GM19099 (cell line): ENCODE measurements around the gene EPS8L1.

Experiments
- POLR2A ChIP-seq: IDR thresholded peaks from 3 replicates; pipeline ENCODE4 v1.6.1; 2011; ENCODE audit warnings: low read depth; ENCODE audit not compliant: insufficient read length; ENCODE audit errors: extremely low read depth

Gene EPS8L1

DNA sequence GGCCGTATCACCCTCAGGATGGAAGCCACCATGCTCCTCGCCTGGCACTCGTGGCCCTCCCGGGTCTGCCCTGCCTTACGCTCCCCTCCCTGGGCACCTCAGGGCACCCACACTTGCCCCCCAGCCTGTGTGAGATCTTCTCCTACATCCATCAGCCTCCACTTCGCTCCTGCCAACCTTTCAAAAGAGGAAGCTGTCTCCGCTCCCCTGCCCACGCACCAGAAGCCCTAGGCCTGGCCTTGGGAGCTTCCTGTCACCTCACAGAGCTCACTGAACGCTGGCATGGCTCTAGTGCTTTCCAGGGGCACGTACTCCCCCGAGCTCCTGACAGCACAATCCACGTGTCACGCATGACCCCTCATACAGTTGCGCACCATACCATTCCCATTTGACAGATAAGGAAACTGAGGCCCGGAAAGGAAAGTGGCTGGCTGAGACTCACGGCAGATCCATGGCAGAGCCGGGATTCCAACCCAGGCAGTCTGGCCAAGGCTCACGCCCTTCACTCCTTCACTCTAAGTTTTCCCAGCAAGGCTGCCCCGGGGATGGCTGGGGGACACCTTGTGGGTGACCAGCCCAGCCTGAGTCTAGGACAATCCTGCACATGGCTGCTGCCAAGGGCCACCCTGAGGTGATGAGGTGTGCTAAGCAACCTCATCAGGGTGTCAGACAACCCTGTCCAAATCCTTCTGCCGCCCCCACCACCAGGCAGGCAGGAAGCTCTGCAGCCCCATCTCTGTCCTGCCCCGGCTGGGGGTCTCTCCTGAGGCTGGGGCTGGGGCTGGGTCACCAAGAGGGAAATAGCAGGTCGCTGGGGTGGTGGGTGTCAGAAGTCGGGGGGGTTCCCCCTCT is 22.4 kb downstream of the EPS8L1 start:
- no peak for TF ChIP-seq POLR2A

DNA sequence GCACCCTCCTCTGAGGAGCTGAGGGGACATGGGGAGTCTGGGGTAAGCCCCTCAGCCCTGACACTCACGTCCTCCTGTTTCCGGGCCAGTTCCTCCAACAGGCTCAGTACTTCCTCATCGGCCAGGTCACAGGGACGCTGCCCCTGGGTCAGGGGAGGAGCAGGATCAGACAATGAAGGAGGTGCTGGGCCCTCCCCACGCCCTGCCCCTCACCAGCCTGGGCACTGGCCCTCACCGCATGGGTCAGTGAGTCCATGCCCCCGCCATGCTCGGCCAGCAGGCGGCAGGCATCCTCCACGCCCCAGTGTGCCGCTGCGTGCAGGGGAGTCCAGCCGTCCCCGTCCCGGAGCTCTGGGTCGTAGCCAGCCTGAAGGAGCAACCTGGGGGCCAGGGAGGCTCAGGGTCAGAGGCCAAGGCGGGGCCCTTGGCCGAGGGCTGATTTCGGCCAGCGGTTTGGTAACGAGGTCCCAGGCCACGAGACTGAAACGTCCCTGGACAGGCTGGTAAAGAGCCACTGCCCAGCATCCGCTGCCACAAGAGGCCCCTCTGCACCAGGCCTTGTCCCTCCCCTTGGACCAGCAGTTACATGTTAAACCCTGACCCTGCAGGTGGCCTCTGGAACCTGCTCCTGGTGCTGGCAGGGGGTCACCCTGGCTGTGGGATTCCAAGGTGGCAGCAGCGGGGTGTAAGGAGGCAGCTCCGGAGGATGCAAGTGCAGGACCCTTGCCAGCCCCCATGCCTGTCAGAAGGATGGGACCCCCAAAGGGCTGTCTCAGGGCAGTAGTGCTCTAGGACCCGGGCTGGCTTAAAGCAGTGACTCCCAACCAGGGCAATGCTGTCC is 23.3 kb downstream of the EPS8L1 start:
- no peak for TF ChIP-seq POLR2A

- no peak for TF ChIP-seq POLR2A
Measured at GRCh38 chr19:55099557-55100506, 24.2 kb downstream of the EPS8L1 start.

DNA sequence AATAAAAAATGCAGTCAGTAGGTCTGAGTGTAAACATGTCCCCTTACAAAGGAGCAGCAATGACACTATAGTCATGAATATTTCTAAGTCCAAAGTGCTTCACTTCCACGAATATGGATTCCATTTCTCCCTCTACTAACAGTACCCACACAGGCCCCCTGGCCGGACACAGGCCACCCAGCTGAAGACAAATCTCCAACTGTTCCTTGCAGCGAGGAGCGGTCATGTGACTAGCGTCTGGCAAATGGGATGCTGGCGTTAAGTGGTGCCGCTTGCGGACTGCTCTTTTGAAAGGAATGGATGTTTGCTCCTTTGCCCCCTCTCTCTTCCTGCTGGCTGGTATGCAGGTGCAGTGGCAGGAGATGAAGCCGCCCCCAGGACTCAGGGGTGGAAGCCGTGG is 25.6 kb downstream of the EPS8L1 start:
- no peak for TF ChIP-seq POLR2A

DNA sequence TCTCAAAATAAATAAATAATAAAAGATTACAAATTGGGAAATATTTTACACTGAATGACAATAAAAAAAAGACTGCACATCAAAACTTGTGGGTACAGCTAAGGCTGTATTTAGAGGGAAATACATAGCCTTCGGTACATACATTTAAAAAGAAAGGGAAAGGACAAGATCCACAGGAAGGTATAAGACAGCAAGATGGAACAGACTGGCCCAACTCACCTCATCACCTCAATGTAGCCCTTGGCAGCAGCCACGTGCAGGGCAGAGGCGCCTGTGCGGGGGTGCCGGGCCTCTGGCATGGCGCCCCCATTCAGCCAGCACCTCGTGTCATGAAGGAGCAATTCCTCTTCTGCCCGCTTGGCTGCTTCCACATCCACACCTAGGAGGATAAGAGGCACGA is 27.5 kb downstream of the EPS8L1 start:
- TF ChIP-seq POLR2A = no peak

DNA sequence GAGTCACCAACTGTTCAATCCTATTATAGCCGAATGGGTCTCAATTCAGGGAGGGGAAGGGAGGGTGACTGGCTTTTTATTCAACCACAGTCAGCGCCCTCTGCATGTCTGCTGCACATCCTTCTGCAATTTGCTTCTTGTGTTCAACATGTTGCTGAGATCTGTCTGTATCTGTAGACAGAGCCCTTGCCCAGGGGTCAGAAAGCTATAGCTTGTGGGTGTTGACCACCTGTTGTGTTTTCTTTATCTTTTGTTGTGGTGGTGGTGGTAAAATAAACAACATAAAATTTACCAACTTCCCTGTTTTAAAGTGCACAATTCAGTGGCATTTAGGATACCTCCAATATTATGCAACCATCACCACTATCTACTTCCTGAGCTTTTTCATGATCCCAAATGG is 29.6 kb downstream of the EPS8L1 start:
- no peak for TF ChIP-seq POLR2A

- TF ChIP-seq POLR2A = no peak
Measured at GRCh38 chr19:55106591-55106990, 30.9 kb downstream of the EPS8L1 start.

DNA sequence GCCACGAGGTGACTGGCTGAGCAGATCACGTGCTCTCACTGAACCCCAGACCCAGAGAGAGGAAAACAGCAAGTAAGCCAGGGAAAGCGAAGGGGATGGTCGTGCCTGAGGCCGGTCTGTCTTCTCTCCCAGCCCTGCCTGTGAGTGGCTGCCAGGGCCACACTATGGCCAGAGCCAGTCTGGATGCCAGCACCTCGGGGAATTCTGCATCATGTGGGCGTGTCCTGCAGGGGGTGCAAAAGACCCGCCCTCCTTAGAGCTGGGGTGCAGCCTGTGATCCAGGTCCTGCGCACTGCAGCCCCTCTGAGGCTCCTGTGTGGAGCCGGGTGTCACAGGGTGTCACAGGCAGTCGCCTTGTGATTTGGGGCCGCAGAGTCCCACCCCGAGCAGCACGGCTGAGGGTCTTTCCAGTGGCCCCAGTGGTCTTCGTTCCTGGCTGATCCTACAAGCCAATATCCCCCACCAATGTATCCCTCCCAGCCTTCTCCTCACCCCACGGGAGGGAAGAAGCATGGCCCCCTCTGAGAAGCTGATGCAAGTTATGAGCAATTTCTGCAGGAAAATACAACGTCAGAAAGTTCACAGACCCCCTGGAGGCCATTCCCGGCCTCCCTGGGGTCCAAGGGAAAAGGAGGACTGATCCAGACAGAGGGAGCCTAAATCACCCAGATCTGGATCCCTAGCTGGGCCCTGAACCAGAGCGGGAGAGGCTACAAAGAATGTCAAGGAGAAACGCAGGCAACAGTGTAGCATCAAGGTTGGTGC is 34.0 kb downstream of the EPS8L1 start:
- no peak for TF ChIP-seq POLR2A

DNA sequence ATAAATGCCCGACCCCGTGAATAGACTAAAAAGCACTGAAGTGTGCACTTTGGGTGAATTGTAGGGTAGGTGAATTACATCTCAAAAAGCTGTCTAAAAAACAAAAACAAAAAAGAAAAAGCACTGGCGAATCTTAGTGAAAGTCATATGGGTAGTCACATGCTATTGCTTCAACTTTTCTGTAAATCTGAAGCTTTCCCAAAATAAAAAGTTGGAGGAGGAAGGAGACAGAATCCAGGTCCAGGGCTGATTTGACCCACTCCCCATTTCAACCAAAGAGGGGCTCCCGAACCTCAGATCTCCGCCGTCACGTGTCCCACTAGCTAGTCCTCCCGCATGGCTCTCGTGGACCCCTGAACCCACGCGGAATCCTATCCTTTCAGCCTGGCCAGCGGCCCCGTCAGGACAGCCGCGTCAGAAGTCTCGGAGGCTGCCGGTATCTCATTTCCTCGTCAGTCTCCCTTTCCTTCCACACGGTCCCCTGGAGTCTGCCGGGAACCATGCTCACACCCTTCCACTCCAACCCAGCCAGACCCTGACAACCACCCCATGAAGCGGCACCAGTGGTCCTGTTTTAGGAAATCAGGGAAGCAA is 35.7 kb downstream of the EPS8L1 start:
- TF ChIP-seq POLR2A = no peak

DNA sequence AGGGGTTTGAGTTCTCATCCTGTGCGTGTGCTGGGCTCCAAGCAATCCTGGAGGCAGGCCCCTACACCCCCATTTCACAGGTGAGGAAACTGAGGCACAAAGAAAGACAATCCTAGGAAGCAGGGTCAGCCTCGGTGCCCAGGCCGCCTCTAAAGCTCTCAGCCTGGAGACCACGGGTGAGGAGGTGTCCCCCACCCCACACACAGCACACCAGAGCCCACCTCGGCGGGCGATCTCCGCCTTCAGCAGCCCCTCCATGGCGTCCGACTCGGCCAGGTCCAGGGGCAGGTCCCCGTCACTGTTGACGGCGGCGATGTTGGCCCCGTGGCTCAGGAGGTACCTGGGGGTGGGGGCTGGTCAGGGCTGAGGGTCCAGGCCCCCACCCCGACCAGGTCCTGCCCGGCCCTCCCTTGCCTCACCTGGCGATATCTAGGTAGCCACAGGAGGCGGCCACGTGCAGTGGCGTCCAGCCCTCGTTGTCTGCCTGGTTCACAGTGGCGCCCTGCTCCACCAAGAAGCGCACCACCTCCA is 36.6 kb downstream of the EPS8L1 start:
- TF ChIP-seq POLR2A = no peak

GRCh38 chr19:55112777-55113569 is 37.3 kb downstream of the EPS8L1 start:
- TF ChIP-seq POLR2A = no peak

DNA sequence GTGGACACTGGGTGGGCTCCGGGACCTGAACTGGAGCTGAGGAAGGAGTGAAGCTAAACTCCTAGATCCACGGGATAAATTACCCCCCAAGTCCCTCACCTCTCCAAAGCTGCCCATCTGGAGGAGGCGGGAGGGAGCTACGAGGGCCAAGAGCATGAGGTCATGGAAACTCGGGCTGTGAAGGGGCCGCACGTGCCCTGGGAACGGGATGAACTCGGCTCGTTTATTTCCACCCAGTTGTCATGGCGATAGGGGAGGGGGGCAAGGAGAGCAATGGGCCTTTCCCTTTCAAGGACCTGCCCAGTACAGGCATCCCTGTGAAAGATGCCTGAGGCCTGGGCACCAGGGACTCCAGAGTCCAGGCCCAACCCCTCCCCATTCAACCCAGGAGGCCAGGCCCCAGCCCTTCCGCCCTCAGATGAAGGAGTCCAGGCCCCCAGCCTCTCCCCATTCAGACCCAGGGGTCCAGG is 37.9 kb downstream of the EPS8L1 start:
- TF ChIP-seq POLR2A = no peak
